ENCODE results near the gene C1RL. TPM values are rescaled to one million over a fixed set of nuclear protein-coding genes. Genes with fewer than 3 reads are reported as not detected.
A peak's percentile ranks its signal among the peaks of the same experiment; 100 is the strongest.

The C1RL gene
- total RNA-seq, 1 experiment from 2014 or later, result 25.9 TPM

DNA sequence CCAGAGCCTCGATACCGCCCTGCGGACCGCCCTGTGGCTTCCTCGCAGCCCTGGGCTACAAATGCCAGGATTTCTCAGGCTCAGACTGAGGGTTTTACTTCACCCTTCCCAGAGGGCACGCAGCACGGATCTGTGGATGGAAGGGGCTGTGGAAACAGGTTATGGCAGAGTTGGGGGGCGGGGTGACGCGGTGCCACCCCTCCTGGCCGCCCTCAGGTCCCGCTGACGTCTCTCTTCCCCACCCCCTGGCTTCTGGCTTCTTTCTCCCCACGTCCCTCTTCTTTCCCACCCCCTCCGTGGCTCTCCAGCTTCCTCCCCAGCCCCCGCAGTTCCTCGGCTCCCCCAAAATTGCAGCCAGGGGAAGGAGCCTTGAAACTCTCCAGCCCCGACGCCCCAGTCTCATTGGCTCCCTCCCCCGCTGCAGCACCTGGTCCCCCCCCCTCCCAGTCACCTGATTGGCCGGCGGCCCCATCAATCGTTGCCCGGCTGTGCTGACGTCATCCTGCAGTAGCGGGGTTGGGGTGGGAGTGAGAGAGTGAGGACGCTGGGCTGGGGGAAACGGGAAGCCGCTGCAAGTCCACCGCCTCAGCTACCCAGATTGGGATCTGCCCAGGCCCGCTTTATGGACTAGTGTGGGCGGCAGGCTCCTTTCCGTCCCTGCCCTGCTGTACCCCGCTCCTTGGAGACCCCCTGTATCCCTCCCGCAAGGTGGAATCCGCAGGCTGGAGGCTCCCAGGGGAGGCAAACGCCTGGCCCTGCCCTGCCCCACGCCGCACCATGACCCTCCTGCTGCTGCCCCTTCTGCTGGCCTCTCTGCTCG, 21.1 kb upstream of the C1RL start, which contains the start of gene CLSTN3:
CLSTN3 (plus strand) TSS at position 500 of the 820 bp plus-strand sequence; CDS start at position 778, 278 bp downstream.
- H3K27ac ChIP-seq (ENCODE audit: low read depth, low read length), result peak within 1 kb of the TSS; percentile 41; the same call in 1 of the 2 replicates
- no TSS peak for BruUV-seq (replicated peaks)
- TF ChIP-seq POLR2AphosphoS5 (IDR thresholded peaks at IDR 0.05; ENCODE audit: low read depth, low read length), result 0 out of 2 replicates have a peak, but pooled peaks have one; percentile 11
- peak; percentile 65; the same call in 1 of the 2 replicates for TF ChIP-seq SP1 (IDR thresholded peaks at IDR 0.05; ENCODE audit: low read depth)
- no peak for TF ChIP-seq FOSL1 (IDR thresholded peaks at IDR 0.05; ENCODE audit: low read depth)
- no peak for TF ChIP-seq POLR2A (IDR thresholded peaks at IDR 0.05; ENCODE audit: borderline replicate concordance, extremely low read depth, insufficient read depth, insufficient read length)
- peak; percentile 80 for TF ChIP-seq TCF7L2 (IDR thresholded peaks at IDR 0.05; ENCODE audit: borderline replicate concordance, extremely low read depth, insufficient read depth, insufficient read length)
- TF ChIP-seq, protein P1, sequence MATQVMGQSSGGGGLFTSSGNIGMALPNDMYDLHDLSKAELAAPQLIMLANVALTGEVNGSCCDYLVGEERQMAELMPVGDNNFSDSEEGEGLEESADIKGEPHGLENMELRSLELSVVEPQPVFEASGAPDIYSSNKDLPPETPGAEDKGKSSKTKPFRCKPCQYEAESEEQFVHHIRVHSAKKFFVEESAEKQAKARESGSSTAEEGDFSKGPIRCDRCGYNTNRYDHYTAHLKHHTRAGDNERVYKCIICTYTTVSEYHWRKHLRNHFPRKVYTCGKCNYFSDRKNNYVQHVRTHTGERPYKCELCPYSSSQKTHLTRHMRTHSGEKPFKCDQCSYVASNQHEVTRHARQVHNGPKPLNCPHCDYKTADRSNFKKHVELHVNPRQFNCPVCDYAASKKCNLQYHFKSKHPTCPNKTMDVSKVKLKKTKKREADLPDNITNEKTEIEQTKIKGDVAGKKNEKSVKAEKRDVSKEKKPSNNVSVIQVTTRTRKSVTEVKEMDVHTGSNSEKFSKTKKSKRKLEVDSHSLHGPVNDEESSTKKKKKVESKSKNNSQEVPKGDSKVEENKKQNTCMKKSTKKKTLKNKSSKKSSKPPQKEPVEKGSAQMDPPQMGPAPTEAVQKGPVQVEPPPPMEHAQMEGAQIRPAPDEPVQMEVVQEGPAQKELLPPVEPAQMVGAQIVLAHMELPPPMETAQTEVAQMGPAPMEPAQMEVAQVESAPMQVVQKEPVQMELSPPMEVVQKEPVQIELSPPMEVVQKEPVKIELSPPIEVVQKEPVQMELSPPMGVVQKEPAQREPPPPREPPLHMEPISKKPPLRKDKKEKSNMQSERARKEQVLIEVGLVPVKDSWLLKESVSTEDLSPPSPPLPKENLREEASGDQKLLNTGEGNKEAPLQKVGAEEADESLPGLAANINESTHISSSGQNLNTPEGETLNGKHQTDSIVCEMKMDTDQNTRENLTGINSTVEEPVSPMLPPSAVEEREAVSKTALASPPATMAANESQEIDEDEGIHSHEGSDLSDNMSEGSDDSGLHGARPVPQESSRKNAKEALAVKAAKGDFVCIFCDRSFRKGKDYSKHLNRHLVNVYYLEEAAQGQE (IDR thresholded peaks at IDR 0.05; ENCODE audit: low read depth), result no peak
- TF ChIP-seq JUND (IDR thresholded peaks at IDR 0.05), result no peak
- TF ChIP-seq, protein P2, sequence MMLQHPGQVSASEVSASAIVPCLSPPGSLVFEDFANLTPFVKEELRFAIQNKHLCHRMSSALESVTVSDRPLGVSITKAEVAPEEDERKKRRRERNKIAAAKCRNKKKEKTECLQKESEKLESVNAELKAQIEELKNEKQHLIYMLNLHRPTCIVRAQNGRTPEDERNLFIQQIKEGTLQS (IDR thresholded peaks at IDR 0.05), result no peak
- TF ChIP-seq SRF (IDR thresholded peaks at IDR 0.05; ENCODE audit: low read depth), result no peak
- CTCF ChIA-PET, result no interaction called here
- ATAC-seq, result peak; percentile 79
- DNase-seq (ENCODE audit: low read depth, low spot score), result no peak
- H3K4me3 ChIP-seq (replicated peaks in 1 of 2; ENCODE audit: low read depth in 1 of 2, low read length in 2 of 2), result peak within 1 kb of the TSS; percentile 51 to 59
- no peaks in the 10 kb centered on the region for H3K27me3 ChIP-seq (ENCODE audit: insufficient read depth, low read length)
- no peaks in the 10 kb centered on the region for H4K20me1 ChIP-seq (ENCODE audit: insufficient read depth)
- H3K4me2 ChIP-seq (ENCODE audit: low read length), result peak within 1 kb of the TSS; percentile 73
- POLR2A ChIA-PET, result no interaction called here
- H3K9me3 ChIP-seq (ENCODE audit: control insufficient read depth in 1 of 2, insufficient read depth in 1 of 2, low read depth in 1 of 2, low read length in 2 of 2), result no peaks in the 10 kb centered on the region
- no peak within 1 kb of the TSS for H2AFZ ChIP-seq (ENCODE audit: low read depth, low read length, poor library complexity, severe bottlenecking)
- H3K9ac ChIP-seq (ENCODE audit: low read length), result peak within 1 kb of the TSS; percentile 59
- H3K79me2 ChIP-seq (ENCODE audit: insufficient read depth, low read length), result no peaks in the 10 kb centered on the region
- H3K36me3 ChIP-seq (ENCODE audit: control insufficient read depth in 1 of 2, insufficient read depth in 2 of 2, low read length in 2 of 2), result no peaks in the 10 kb centered on the region; a peak in 1 of 4 replicates
- intact Hi-C loops (cut with micrococcal nuclease), result no loop called here
- RAD21 ChIA-PET (ENCODE audit: low non-redundant PET in 1 of 2, low total read pairs in 2 of 2, uncharacterized antibody in 2 of 2, unreplicated experiment in 2 of 2), result no interaction called here
- peaks cover 7 to 35% of the 10 kb centered on the region in 2 experiments for H3K4me1 ChIP-seq (ENCODE audit: control insufficient read depth in 1 of 2, insufficient read depth in 2 of 2, low read length in 2 of 2)
- H3K9me2 ChIP-seq (ENCODE audit: insufficient read depth), result no peaks in the 10 kb centered on the region
